D721Med (cell line): ENCODE measurements around the gene CCNF.

Experiments used
- DNase-seq: peaks from one replicate; pipeline ENCODE4 v3.0.0; 2011; ENCODE audit warnings: low spot score; ENCODE audit not compliant: insufficient read length
- FAIRE-seq: peaks from 2 replicates; lab custom pipeline; 2011; peaks lifted over from hg19 to GRCh38; lab: Jason Lieb, UNC
- CTCF ChIP-seq: IDR thresholded peaks from 2 replicates; pipeline ENCODE4 v1.5.1; 2012; ENCODE audit warnings: mild to moderate bottlenecking, control low read depth; ENCODE audit not compliant: insufficient read depth; ENCODE audit errors: missing control alignments

CCNF gene

GRCh38 chr16:2507665-2508064 is 78.4 kb downstream of the CCNF start:
- TF ChIP-seq CTCF: no peak
- no peak for FAIRE-seq
- no peak for DNase-seq
